Measurements from ENCODE around the gene CELA2B. TPM values are rescaled to one million over a fixed set of nuclear protein-coding genes. Genes with fewer than 3 reads are reported as not detected.

Gene CELA2B
- total RNA-seq, 3 donors from 2014 or later = not detected

DNA sequence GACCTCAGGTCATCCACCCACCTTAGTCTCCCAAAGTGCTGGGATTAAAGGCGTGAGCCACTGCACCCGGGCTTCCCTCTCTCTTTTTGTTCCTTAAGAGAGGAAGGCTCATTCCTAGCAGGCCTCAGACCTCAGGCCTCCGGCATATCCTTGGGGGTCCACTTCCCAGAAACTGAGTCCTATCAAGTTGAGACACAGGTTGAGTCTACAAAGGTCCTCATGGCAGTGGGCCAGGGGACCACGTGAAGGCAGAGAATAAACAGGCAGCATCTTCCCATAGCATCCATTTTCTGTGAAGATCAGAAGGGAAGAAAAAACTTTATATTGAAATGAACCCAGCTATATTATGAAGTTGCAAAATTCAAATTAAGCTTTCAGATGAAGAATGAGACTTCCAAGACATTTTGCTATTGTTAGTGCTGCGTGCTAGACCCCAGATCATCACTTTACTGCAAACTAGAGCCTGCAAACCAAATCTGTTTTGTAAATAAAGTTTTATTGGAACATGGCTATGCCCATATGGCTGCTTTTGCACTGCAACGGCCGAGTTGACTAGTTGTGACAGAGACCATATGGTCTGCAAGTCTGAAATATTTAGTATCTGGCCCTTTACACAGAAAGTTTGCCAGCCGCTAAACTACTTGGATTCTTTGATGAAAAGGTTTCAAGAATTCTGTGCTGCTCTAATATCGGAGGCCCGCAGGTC lies 22.9 kb upstream of the CELA2B start:
- H3K36me3 ChIP-seq (ENCODE audit: low read depth) = no peaks in the 10 kb centered on the region
- no peak overlapping the region for H3K4me3 ChIP-seq
- H3K4me1 ChIP-seq (ENCODE audit: low read depth) = no peaks in the 10 kb centered on the region
- intact Hi-C loops (cut with DNase I, micrococcal nuclease) = no loop called here
- H3K9me3 ChIP-seq = no peaks in the 10 kb centered on the region
- ATAC-seq = no peak
- TF ChIP-seq, protein P1, sequence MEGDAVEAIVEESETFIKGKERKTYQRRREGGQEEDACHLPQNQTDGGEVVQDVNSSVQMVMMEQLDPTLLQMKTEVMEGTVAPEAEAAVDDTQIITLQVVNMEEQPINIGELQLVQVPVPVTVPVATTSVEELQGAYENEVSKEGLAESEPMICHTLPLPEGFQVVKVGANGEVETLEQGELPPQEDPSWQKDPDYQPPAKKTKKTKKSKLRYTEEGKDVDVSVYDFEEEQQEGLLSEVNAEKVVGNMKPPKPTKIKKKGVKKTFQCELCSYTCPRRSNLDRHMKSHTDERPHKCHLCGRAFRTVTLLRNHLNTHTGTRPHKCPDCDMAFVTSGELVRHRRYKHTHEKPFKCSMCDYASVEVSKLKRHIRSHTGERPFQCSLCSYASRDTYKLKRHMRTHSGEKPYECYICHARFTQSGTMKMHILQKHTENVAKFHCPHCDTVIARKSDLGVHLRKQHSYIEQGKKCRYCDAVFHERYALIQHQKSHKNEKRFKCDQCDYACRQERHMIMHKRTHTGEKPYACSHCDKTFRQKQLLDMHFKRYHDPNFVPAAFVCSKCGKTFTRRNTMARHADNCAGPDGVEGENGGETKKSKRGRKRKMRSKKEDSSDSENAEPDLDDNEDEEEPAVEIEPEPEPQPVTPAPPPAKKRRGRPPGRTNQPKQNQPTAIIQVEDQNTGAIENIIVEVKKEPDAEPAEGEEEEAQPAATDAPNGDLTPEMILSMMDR (IDR thresholded peaks at IDR 0.05) = no peak
- DNase-seq = no peak

DNA sequence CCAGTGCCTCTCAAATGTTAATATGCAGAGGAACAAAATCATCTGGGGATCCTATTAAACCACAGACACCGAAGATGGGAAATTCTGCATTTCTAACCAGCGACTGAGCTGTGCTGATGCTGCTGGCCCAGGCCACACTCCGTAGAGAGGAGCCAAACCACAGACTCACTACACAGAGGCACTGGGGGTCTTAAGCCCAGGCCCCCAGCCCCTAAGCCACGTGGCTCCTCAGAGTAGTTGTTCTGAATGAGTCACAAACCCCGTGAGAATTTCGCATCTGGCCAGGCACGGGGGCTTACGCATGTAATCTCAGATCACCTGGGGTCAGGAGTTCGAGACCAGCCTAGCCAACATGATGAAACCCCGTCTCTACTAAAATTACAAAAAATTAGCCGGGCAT lies 22.2 kb upstream of the CELA2B start:
- DNase-seq = no peak
- TF ChIP-seq, protein P1 (IDR thresholded peaks at IDR 0.05) = no peak
- H3K4me3 ChIP-seq = no peak overlapping the region
- no peaks in the 10 kb centered on the region for H3K9me3 ChIP-seq
- ATAC-seq = no peak
- H3K4me1 ChIP-seq (ENCODE audit: low read depth) = no peaks in the 10 kb centered on the region
- intact Hi-C loops (cut with DNase I, micrococcal nuclease) = no loop called here
- no peaks in the 10 kb centered on the region for H3K36me3 ChIP-seq (ENCODE audit: low read depth)

DNA sequence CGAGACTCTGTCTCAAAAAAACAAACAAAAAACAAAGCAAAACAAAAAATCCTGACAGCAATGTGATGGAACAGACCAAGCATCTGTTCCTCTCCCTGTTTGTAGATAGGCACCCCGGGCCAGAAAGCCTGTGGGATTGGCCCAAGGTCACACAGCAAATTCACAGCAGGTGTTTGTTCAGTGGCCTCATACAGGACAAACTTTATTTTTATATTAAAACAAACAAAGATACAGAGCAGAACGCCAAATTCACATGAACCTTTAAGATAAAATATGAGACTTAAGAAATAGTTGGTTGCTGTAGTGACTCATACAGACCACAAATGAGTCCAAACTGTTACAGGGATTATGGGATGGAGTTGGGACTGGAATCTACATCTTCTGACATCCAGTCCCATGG lies 21.6 kb upstream of the CELA2B start:
- no peaks in the 10 kb centered on the region for H3K4me1 ChIP-seq (ENCODE audit: low read depth)
- no peaks in the 10 kb centered on the region for H3K36me3 ChIP-seq (ENCODE audit: low read depth)
- ATAC-seq (no peak), DNase-seq (no peak)
- TF ChIP-seq, protein P1 (IDR thresholded peaks at IDR 0.05) = no peak
- intact Hi-C loops (cut with DNase I, micrococcal nuclease) = no loop called here
- no peak overlapping the region for H3K4me3 ChIP-seq
- no peaks in the 10 kb centered on the region for H3K9me3 ChIP-seq

DNA sequence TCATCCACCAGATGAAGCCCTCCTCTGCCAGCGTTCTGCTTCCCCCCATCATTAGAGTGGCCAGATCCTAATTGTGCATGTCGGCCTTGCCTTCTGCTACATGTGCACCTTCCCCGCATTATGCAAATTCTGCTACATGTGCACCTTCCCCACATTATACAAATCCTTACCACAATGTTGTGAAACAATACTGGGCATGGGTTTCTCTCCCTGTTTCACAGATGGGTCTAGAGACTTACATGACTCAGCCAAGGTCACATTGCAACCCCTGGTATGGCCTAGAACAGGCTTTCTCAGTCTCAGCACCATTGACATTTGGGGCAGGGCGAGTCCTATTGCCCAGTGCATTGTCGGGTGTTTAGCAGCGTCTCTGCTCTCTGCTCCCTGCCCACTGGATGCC lies 20.4 kb upstream of the CELA2B start:
- DNase-seq = no peak
- no peak overlapping the region for H3K4me3 ChIP-seq
- H3K4me1 ChIP-seq (ENCODE audit: low read depth) = no peaks in the 10 kb centered on the region
- H3K9me3 ChIP-seq = no peaks in the 10 kb centered on the region
- peak; percentile 16 for ATAC-seq
- TF ChIP-seq, protein P1 (IDR thresholded peaks at IDR 0.05) = no peak
- intact Hi-C loops (cut with DNase I, micrococcal nuclease) = no loop called here
- H3K36me3 ChIP-seq (ENCODE audit: low read depth) = no peaks in the 10 kb centered on the region

DNA sequence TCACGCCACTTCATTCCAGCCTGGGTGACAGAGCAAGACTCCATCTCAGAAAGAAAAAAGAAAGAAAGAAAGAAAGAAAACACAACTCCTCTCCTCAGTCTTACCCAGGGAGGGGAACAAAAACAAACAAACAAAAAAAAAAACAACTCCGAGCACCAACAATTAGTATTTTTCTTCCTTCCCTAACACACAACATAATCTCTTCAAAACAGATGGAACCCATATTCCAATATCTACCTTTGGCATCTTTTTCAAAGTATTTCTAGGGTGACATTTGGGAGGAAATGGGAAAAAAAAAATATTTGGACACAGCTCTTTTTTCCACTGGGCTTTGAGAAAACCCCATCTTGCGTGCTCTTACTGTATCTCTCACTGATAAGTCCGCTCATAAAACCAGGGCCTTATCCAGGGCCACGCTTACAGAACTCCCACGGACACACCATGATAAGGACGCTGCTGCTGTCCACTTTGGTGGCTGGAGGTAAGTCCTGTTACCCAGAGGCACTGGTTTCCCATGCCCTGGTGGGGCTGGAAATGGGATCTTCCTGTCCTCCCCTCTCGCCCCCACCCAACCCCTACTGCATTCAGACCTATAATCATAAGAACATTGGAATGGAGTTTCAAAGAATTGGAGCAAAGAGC lies 19.5 kb upstream of the CELA2B start, which contains the start of gene CELA2A:
Gene CELA2A (plus strand): TSS at position 420 of the 642 bp plus-strand sequence. CDS start 22 bp downstream, at position 442.
- no peaks in the 10 kb centered on the region for H3K36me3 ChIP-seq (ENCODE audit: low read depth)
- ATAC-seq (no peak), DNase-seq (no peak)
- no peak within 1 kb of the TSS for H3K4me3 ChIP-seq
- no peaks in the 10 kb centered on the region for H3K4me1 ChIP-seq (ENCODE audit: low read depth)
- H3K9me3 ChIP-seq = no peaks in the 10 kb centered on the region
- TF ChIP-seq, protein P1 (IDR thresholded peaks at IDR 0.05) = no peak
- intact Hi-C loops (cut with DNase I, micrococcal nuclease) = no loop called here
